Measurements from ENCODE around the gene IL36G.

- TF ChIP-seq FOXK2 (IDR thresholded peaks at IDR 0.05) (no peak), SP1 (IDR thresholded peaks at IDR 0.05) (no peak), L3MBTL2 (conservative IDR thresholded peaks at IDR 0.05) (no peak), BHLHE40 (IDR thresholded peaks at IDR 0.05; ENCODE audit: borderline replicate concordance) (no peak), HDGF (IDR thresholded peaks at IDR 0.05; ENCODE audit: borderline replicate concordance) (no peak)
These were observed 44.5 kb upstream of the IL36G start for GRCh38 chr2:112933261-112933660.

All from HEK293T (cell line).